Loucy (cell line): ENCODE results near the gene COL12A1.

ENCODE experiments used
- EZH2phosphoT487 ChIP-seq: fragments of 200-600 bp; IDR thresholded peaks from 2 replicates; pipeline ENCODE4 v1.6.1; 2018; ENCODE audit warnings: antibody characterized with exemption, mild to moderate bottlenecking, moderate library complexity, borderline replicate concordance
- TF ChIP-seq, protein P1 (sequence below): fragments of 200-600 bp; sonication (generic); conservative IDR thresholded peaks from 2 replicates; pipeline ENCODE4 v1.5.1; 2014; ENCODE audit warnings: mild to moderate bottlenecking, antibody characterized with exemption, low read length

DNA sequence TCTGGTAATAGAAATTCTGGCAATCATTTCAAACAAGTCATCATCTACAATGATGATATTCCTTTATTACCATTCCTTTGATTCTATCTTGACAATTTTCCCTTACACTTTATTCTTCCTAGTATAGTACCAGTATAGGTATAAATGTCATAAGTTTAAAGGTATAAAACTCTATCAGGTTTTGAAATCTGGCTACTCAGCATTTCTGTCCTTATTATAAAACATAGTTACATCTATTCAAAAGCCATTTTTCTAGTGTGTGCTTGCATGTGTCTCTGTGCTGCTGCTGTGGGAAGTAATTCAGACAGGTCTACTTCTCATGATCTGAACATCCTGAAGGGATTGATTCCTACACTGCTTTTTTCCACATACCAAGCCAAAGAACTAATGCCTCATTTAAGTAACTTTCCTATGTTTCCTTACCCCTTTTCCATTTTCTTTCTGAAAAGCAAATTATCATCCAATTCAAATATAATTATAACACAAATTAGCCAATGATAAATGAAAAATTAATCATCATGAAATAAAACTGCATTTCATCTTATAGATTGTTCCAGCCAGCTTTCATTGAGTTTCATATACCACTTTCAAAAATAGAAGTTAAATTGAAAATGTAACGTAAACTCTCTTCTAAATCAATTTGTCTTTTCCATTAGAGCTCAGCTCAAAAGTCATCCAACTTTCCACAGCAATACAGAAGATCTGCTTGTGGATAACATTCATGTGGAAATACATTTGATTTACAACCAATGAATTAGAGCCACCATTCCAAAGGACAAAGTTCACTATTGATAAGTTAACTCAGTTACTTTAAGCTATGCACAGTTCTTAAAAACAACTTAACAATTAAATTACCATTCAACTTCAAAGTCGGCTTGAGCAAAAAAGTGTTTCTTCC, 35.9 kb downstream of the COL12A1 start:
- TF ChIP-seq, protein P1, sequence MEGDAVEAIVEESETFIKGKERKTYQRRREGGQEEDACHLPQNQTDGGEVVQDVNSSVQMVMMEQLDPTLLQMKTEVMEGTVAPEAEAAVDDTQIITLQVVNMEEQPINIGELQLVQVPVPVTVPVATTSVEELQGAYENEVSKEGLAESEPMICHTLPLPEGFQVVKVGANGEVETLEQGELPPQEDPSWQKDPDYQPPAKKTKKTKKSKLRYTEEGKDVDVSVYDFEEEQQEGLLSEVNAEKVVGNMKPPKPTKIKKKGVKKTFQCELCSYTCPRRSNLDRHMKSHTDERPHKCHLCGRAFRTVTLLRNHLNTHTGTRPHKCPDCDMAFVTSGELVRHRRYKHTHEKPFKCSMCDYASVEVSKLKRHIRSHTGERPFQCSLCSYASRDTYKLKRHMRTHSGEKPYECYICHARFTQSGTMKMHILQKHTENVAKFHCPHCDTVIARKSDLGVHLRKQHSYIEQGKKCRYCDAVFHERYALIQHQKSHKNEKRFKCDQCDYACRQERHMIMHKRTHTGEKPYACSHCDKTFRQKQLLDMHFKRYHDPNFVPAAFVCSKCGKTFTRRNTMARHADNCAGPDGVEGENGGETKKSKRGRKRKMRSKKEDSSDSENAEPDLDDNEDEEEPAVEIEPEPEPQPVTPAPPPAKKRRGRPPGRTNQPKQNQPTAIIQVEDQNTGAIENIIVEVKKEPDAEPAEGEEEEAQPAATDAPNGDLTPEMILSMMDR, result no peak
- no peak for TF ChIP-seq EZH2phosphoT487
